GM19023 (cell line): ENCODE results near the gene ARHGAP20.

ENCODE experiments used
- ATAC-seq: cut with Tn5 transposase; IDR thresholded peaks from one replicate; pipeline ENCODE4 v1.9.1; 2021; ENCODE audit warnings: mild to moderate bottlenecking, moderate library complexity; ENCODE audit not compliant: unreplicated experiment

Gene ARHGAP20

GRCh38 chr11:110711776-110712658 is at the start of gene ARHGAP20:
Gene ARHGAP20, minus strand, starts transcription at chr11:110712437. Its CDS starts 206 bp downstream, at chr11:110712231.
- ATAC-seq, result peak; percentile 81

DNA sequence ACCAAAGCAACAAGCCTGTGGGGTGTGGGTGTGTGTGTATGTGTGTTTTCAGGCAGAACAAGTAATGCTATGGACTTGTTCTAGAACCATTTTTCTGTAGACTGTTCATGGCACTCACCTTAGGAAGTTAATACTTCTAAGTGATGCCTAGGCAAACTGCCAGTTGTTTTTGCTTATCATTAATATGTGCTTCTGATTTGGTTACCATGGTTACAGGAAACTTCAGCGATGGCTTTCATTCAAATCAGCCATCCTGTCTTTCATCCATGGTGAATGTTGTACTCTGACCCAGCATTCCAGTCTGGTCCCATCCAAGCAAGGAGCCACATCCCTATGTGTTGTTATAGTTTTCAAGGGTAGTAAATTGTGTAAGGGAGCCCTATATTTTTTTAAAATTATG is 49.8 kb upstream of the ARHGAP20 start:
- no peak for ATAC-seq

GRCh38 chr11:110761131-110761530 is 48.9 kb upstream of the ARHGAP20 start:
- no peak for ATAC-seq

GRCh38 chr11:110759972-110760381 is 47.7 kb upstream of the ARHGAP20 start:
- no peak for ATAC-seq

DNA sequence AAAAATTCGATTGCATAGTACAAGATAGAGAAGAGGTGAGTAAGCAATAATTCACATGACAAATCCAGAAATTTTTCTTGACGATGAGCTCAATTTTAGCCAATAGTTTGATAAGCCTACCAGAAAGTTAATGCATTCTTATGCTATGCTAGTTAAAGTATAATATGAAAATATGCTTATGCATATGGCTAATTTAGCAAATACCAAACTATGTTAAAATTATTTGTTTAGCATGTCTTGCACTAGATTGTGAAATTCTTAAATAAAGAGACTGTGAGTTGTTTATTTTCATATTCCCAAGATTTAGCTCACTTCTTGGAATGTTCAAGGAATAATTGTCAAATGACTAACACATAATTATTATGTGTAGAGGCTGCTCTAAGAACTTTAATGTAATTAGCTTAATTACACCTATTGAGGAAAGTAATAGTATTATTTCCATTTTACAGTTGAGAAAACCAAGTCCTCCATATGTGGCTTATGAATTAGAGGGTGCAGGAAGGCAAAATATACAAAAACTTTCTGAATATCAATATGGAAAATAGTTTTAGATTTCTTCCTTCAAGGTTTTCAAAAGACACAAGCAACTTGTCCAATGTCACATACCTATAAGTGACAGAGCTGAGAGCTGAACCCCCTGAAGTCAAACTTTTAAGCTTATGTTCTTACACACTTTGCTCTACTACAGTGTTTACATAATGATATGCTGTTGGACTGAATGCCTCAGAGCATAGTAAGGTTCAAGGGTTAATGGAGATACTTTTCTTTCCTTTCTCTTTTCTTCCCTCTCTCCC is 45.9 kb upstream of the ARHGAP20 start:
- no peak for ATAC-seq

DNA sequence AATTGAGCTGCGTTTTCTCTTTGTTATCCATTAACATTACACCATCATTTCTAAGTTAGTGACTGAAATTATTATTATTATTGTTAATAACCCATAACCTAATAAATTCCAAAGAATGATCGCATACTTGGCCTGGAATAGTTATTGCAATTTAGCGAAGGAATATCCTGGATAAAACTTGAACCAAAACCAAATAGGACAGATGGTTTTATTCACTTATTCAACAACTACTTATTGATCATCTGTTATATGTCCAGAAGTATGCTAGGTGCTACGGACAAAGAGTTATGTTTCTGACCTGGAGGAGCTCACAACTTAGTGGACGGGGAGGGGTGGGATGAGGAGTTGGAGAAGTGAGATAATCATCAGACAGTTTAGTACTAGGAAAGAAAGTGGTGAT is 44.8 kb upstream of the ARHGAP20 start:
- no peak for ATAC-seq

DNA sequence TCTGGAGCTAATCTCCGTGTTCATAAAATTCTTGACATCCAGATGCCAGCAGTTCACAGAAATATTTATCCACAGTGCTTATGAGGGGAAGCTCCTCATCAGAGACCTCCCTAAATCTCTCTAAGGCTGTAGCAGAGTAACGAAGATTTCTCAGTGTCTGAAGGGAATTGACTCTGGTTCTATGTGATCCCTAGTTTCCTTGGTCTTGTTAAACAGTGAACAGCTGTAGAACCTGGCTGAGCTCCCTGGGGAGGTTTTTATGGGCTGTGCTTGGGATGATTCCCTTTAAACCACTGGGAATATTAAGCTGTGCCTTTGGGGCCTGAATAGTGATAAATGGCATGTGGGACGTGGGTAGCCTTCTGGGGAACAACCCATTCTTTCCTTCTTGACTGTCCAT is 43.7 kb upstream of the ARHGAP20 start:
- ATAC-seq, result no peak

DNA sequence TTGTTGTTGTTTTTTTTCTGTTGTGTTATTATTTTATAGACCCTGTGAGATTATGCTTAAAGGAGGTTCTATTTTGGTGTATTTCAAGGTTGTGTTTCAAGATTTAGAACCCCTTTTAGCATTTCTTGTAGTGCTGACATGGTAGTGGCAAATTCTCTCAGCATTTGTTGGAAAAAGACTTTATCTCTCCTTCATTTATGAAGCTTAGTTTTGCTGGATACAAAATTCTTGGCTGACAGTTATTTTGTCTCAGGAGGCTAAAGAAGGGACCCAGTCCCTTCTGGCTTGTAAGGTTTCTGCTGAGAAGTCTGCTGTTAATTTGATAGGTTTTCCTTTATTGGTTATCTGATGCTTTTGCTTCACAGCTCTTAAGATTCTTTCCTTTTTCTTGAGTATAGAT is 40.7 kb upstream of the ARHGAP20 start:
- no peak for ATAC-seq

GRCh38 chr11:110750100-110750499 is 37.9 kb upstream of the ARHGAP20 start:
- no peak for ATAC-seq

GRCh38 chr11:110747531-110747930 is 35.3 kb upstream of the ARHGAP20 start:
- no peak for ATAC-seq

DNA sequence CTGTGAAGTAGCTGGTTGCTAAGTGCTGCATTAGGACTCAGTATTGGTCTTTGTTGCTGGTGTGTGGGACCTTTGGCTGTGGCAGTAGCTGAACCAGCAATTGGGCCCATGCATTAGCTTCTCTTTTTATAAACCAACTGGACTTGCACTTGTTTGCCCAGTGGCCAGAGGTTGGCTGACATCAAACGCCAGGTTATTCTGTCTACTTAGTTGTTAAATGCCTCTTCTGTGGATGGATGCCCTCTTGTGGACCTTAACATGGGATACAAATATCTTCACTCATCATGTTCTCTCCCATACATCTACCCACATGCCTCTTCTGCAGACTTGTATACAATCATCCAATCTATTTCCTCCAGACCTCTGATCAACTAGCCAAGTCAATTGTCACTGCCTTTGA is 26.4 kb upstream of the ARHGAP20 start:
- no peak for ATAC-seq

DNA sequence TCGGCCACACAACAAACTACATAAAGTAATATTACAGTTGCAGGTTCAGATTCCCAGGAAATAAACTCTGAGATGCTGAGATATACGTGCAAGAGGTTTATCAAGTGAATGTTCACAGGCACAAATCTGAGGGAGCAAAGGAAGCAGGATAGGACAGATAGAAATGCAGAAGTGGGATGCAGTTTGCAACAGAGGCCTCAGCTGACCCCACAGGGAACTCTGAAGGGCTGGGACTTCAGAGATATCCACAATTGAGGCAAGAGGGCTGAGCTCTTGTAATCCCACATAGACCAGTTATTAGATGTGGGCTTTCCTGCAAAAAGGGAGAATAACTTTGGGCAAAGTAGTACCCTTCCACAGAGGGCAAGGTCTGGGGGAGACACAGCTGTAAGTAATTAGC is 25.4 kb upstream of the ARHGAP20 start:
- no peak for ATAC-seq

GRCh38 chr11:110736171-110736553 is 23.9 kb upstream of the ARHGAP20 start:
- no peak for ATAC-seq

DNA sequence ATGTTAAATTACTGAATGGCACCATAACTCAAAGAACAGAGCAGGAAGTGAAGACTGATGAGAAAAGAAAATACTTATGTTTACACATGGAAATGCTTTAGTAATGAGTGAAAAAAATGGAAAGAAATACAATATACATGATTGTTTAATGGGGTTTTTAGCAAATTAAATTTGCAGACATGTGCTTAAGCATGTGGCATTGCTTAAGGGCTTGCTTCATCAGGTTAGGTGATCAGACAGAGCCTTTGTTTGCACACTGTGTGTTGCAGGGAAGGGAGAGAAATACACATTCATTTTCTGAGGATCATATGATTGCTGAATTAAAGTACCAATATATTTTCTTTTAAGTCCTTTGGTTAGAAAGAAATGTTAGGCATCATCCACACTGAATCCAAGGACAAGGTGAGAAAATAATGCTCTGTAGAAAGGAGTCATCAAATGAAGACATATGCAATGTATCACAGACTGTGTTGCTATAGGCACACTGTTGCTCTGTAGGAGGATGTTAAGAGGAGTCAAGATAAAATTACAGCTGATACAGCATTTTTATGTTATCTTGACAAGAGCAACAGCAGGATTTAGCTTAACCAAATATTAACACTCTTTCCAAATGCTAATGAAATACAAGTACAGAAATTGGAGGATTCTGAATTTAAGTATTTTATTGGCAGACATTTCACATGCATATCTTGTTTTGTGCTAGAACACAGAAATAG is 23.4 kb upstream of the ARHGAP20 start:
- no peak for ATAC-seq

DNA sequence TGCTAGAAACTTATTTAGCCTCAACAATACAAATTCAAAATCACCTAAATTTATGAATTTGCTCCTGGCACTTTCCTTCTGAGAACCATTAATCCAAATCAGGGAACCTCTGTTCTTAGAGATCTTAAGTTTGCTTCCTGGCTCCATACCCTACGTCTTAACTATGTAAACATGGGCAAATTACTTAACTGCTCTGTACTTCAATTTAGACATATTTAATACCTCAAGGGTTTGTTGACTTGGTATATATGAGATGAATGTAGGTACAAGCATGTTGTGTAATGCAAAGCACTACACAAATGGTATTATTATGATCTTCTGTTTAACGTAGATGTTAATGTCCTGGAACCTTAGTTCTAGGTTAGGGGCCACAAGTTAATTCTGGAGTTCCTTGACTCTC is 22.6 kb upstream of the ARHGAP20 start:
- ATAC-seq, result no peak

- ATAC-seq, result no peak
These were observed 18.5 kb upstream of the ARHGAP20 start for GRCh38 chr11:110730773-110731172.

GRCh38 chr11:110728883-110729282 is 16.6 kb upstream of the ARHGAP20 start:
- ATAC-seq, result no peak

- ATAC-seq, result no peak
These were observed 16.2 kb upstream of the ARHGAP20 start for GRCh38 chr11:110728476-110728875.

DNA sequence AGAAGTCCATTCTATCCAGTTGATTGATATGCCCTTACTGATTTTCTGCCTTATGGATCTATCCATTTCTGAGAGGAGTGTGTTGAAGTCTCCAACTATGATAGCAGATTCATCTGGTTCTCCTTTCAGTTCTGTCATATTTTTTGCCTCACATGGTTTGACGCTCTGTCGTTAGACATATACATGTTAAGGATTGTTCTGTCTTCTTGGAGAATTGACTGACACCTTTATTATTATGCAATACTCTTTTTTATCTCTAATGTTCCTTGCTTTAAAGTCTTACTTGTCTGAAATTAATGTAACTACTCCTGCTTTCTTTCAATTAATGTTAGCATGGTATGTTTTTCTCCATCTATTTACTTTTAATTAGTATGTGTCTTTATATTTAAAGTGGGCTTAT is 12.1 kb upstream of the ARHGAP20 start:
- no peak for ATAC-seq

GRCh38 chr11:110720431-110721275 is 8.4 kb upstream of the ARHGAP20 start:
- no peak for ATAC-seq
